Measurements from ENCODE around the gene FOXA3.

DNA sequence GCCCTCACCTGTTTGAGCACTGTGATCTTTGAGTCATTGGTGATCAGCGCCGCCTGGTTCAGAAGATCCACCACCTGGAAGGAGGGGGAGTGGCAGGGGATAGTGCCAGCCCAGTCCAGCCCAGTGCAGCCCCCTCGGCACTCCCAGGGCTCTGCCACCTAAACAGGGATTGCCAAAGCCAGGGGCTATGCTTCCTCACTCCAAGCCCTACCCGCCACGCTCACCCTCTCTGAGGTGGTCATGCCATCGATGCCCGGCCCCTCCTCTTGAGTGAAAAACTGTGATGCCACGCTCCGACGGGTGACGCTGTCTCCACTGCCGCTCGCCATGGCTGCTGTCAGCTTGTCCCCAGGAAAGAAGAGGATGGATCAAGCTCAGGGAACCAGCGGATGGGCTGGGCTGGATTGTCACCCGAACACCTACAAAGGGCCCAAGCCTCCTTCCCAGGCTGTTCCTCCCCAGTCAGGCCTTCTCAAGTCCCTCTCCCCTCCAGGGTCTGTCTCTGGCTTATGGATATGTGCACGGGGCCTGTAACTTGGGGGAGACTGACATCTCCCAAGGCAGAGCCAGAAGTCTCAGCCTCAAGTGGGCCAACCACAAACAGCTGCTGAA lies 9.9 kb upstream of the FOXA3 start:
- TF ChIP-seq CTCF (conservative IDR thresholded peaks at IDR 0.05 in 1 of 2, IDR thresholded peaks at IDR 0.05 in 1 of 2; ENCODE audit: extremely low read depth in 1 of 2, insufficient read depth in 1 of 2, low read depth in 1 of 2, low read length in 2 of 2), result no peak
- TF ChIP-seq EZH2 (IDR thresholded peaks at IDR 0.05; ENCODE audit: borderline replicate concordance, low read length), result no peak

All from mammary epithelial cell (primary cell).